Pancreas (tissue), 10 donors: Measurements from ENCODE around the gene CWC27. TPM values are rescaled to one million over a fixed set of nuclear protein-coding genes. Genes with fewer than 3 reads are reported as not detected.

Experiments
- ATAC-seq, 4 donors: fragments of 200-7000 bp; cut with Tn5 transposase; one replicate each; pipeline versions ENCODE4 v1.8.0 to v1.9.1; 2020; ENCODE audit warnings: mild to moderate bottlenecking in 4 of 4, moderate library complexity in 4 of 4
- DNase-seq, 6 donors: peaks; one replicate each; pipeline ENCODE4 v3.0.0-alpha.2; 2020
- FAIRE-seq: peaks from 2 replicates; lab custom pipeline; 2012; peaks lifted over from hg19 to GRCh38; lab: Jason Lieb, UNC
- H3K27ac ChIP-seq, 4 donors: fragments of 200-600 bp; sonication (generic); 1 replicate in 3 of 4; 2 replicates in 1 of 4; pipeline versions ENCODE4 v1.5.0 to v1.8.0; 2020
- H3K27me3 ChIP-seq, 4 donors: fragments of 200-600 bp; one replicate each; pipeline ENCODE4 v1.8.0; 2021
- H3K36me3 ChIP-seq, 3 donors: fragments of 200-600 bp; sonication (generic) in 1 of 3; one replicate each; pipeline versions ENCODE4 v1.5.0 to v1.8.0; 2020 to 2021
- H3K4me1 ChIP-seq, 3 donors: fragments of 200-600 bp; one replicate each; pipeline ENCODE4 v1.8.0; 2021
- H3K4me3 ChIP-seq, 4 donors: fragments of 200-600 bp; sonication (generic) in 2 of 4; one replicate each; pipeline versions ENCODE4 v1.5.0 to v1.8.0; 2020 to 2021
- H3K9me3 ChIP-seq, 4 donors: fragments of 200-600 bp; one replicate each; pipeline ENCODE4 v1.8.0; 2021
- WGBS, 2 donors: extraction: QIAGEN DNeasy Blood & Tissue Kit; methylation state at CpG; one replicate each; pipeline ENCODE4 v1.1.7; 2013; 5-methylcytosine and 5-hydroxymethylcytosine counted together
- intact Hi-C, 3 donors: fragments of 100-400 bp; cut with DNase I; formaldehyde crosslinking; loops; one replicate each; pipeline versions ENCODE4 v1.11.1 to v1.14.2; 2022
- polyA plus RNA-seq, 2 donors: library from polyadenylated mRNA; stranded (reverse); fragments of 200-250 nt; gene quantifications; one replicate each; pipeline ENCODE4 v1.2.3, GENCODE V29; 2013
- total RNA-seq, 6 donors: library from RNA; stranded (reverse); fragmentation: NEBNext Ultra II Directional in 4 of 6; extraction: Animal tissue kit (Norgen Biotek cat#: 25700) in 4 of 6; gene quantifications; one replicate each; pipeline versions ENCODE4 v1.2.1 to v1.2.4, GENCODE V29; 2021 to 2023
- TF ChIP-seq, protein P1 (sequence below), 4 donors: fragments of 200-600 bp; sonication (generic) in 3 of 4; IDR thresholded peaks; one replicate each; pipeline versions ENCODE4 v1.5.0 to v1.8.0; 2021; ENCODE audit warnings: antibody characterized with exemption in 4 of 4
- donor health status: healthy with polysubstance abuse.
- donor health status: DM: no; HTN: no; CAD: no; lungs with moderate emphysema.
- donor health status: DM: no; HTN: no; CAD: no.
- donor health status: control.
- donor health status: control.
- donor health status: Bipolar disorder and iron deficiency.
- donor health status: DM: yes; HTN: yes; CAD: no.
- donor health status: DM: no; HTN: no; CAD: no.
- donor health status: DM: no; HTN: no; CAD: no.
- donor health status: DM: yes; HTN: yes; CAD: no.

Gene CWC27
- total and polyA plus RNA-seq, 8 donors = 3.7 to 13.3 (median 7.0) TPM

DNA sequence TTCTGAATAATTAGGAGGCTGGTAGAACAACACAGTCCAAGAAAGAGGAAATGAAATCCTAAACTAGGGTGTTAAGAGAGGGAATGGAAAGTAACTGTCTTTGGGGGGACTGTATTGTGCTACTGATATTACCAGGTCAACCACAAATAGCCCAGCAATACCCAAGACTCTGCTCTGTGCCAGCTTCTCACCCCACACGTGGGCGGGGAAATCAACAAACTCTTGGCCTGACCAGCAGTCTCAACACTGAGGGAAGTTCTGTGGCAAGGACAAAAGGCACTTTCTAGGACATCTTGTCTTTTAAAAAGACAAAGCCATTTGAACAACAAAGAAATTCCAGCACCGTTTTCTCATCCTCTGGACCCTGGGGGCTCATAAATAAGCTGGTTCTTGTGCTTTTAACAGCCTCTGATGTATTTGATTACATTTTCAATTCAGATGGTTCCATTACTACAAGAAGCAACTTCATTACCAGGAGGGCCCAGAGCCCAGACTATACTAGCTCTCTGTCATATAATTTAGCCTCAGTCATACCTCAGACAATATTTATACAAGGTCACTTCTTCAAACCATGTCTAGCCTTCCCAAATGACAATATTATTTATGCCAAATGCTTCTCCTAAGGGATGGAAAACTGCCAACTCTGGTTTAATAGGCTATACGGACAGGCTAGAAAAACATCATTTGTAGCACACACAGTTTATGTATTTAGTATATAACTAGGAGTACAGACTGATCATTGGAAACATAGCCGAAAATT, 297.8 kb downstream of the CWC27 start:
- Histone ChIP-seq H3K27ac (no peak overlapping the region), H3K9me3 (no peaks in the 10 kb centered on the region), H3K4me3 (no peak overlapping the region), H3K36me3 (no peaks in the 10 kb centered on the region), H3K27me3 (no peaks in the 10 kb centered on the region), H3K4me1 (no peaks in the 10 kb centered on the region)
- FAIRE-seq = no peak
- TF ChIP-seq, protein P1, sequence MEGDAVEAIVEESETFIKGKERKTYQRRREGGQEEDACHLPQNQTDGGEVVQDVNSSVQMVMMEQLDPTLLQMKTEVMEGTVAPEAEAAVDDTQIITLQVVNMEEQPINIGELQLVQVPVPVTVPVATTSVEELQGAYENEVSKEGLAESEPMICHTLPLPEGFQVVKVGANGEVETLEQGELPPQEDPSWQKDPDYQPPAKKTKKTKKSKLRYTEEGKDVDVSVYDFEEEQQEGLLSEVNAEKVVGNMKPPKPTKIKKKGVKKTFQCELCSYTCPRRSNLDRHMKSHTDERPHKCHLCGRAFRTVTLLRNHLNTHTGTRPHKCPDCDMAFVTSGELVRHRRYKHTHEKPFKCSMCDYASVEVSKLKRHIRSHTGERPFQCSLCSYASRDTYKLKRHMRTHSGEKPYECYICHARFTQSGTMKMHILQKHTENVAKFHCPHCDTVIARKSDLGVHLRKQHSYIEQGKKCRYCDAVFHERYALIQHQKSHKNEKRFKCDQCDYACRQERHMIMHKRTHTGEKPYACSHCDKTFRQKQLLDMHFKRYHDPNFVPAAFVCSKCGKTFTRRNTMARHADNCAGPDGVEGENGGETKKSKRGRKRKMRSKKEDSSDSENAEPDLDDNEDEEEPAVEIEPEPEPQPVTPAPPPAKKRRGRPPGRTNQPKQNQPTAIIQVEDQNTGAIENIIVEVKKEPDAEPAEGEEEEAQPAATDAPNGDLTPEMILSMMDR (IDR thresholded peaks at IDR 0.05) = no peak
- intact Hi-C loops = no loop called here
- ATAC-seq = peak in 1 of 4 donors; percentile 68
- WGBS, 2 donors = 42 to 44% methylated on average over 5 of the region's 5 CpGs
- peak in 1 of 6 donors; percentile 24 for DNase-seq

DNA sequence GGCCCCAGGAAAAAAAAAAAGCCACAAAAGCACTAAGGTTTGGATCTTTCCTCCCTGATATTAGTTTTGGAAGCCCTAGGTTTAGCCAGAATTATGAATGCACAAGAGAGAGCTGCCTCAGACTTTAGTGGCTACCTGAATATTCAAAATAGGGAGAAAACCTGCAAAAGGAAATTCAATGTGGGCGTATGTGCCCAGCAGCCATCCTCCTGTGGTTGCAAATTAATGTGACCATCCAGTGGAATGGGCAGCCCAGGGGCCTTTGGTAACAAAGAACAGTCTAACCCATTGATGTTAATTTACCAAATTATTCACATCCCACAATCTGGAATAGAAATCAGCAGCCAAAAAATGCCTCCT, 298.4 kb downstream of the CWC27 start:
- ATAC-seq (no peak), FAIRE-seq (no peak), DNase-seq (no peak)
- Histone ChIP-seq H3K36me3 (no peaks in the 10 kb centered on the region), H3K4me3 (no peak overlapping the region), H3K4me1 (no peaks in the 10 kb centered on the region), H3K9me3 (no peaks in the 10 kb centered on the region), H3K27ac (no peak overlapping the region), H3K27me3 (no peaks in the 10 kb centered on the region)
- TF ChIP-seq, protein P1 (IDR thresholded peaks at IDR 0.05) = no peak
- intact Hi-C loops = no loop called here
- 80 to 97% methylated on average over 1 of the region's 1 CpG for WGBS, 2 donors

Other genes starting within 250 kb of the CWC27 start
- gene SHISAL2B, start 78.4 kb upstream of the CWC27 start, total RNA-seq = 1 to 10 TPM; 1.2 to 4.4 (median 2.1) TPM
- gene SHISAL2B, start 78.4 kb upstream of the CWC27 start, polyA plus RNA-seq = 10 to 100 TPM; 14.3 to 69.8 TPM
- 10 to 100 TPM in 3 of 6 donors, 1 to 10 TPM in 3; 9.2 to 13.6 (median 10.2) TPM for gene SREK1IP1, start 239 bp upstream of the CWC27 start, total RNA-seq
- 10 to 100 TPM in 1 of 2 donors, 1 to 10 TPM in 1; 9.8 to 17.8 TPM for gene SREK1IP1, start 239 bp upstream of the CWC27 start, polyA plus RNA-seq